HepG2 (cell line): ENCODE results near the gene NEURL1. TPM values are rescaled to one million over a fixed set of nuclear protein-coding genes. Genes with fewer than 3 reads are reported as not detected.

Experiments used
- ATAC-seq: fragments of 200-7000 bp; cut with Tn5 transposase; 3 replicates; pipeline ENCODE4 v1.9.1; 2020; ENCODE audit warnings: mild to moderate bottlenecking, moderate library complexity
- BruUV-seq: library from RNA; stranded (reverse); fragments of 400-500 nt; replicated peaks from 2 replicates; lab custom pipeline; 2021; lab: Mats Ljungman, UMichigan
- CTCF ChIA-PET: fragments of 300-600 bp; formaldehyde crosslinking; extraction: SDS; loops from one replicate; lab custom pipeline; 2021; ENCODE audit warnings: low total read pairs, inconsistent platforms, low intra/inter-chr PET ratio; lab: Yijun Ruan, JAX
- POLR2A ChIA-PET: fragments of 350-600 bp; sonication (Branson Sonifier 250); formaldehyde crosslinking; loops from one replicate; lab custom pipeline; 2020; ENCODE audit warnings: antibody characterized with exemption, inconsistent platforms; lab: Yijun Ruan, JAX
- DNase-seq: peaks from one replicate; pipeline ENCODE4 v3.0.0-alpha.2; 2015; ENCODE audit warnings: low spot score
- FAIRE-seq: peaks from 3 replicates; lab custom pipeline; 2011; peaks lifted over from hg19 to GRCh38; lab: Jason Lieb, UNC
- H2AFZ ChIP-seq: one replicate; pipeline ENCODE4 v1.6.1; 2011; ENCODE audit warnings: low read length, inconsistent platforms
- H3K27ac ChIP-seq: fragments of 300-600 bp; 3 replicates; pipeline ENCODE4 v1.8.0; 2011; ENCODE audit warnings: mixed run types, mild to moderate bottlenecking, mixed read lengths, low read length, inconsistent platforms; ENCODE audit not compliant: insufficient read depth; ENCODE audit errors: extremely low read length
- H3K27me3 ChIP-seq, 2 experiments: fragments of 200-600 bp in 1 of 2; 2 replicates in 1 of 2; 3 replicates in 1 of 2; pipeline versions ENCODE4 v1.6.0 to v1.8.0; 2011; ENCODE audit warnings: low read length in 2 of 2, mild to moderate bottlenecking in 2 of 2, moderate library complexity in 2 of 2, inconsistent platforms in 1 of 2; ENCODE audit not compliant: insufficient read depth in 2 of 2, control insufficient read depth in 1 of 2
- H3K36me3 ChIP-seq, 2 experiments: fragments of 200-600 bp in 1 of 2; replicated peaks in 1 of 2; 2 replicates in 1 of 2; 3 replicates in 1 of 2; pipeline versions ENCODE4 v1.5.1 to v1.8.0; 2011; ENCODE audit warnings: low read length in 2 of 2, inconsistent platforms in 1 of 2; ENCODE audit not compliant: insufficient read depth in 2 of 2, control insufficient read depth in 1 of 2
- H3K4me1 ChIP-seq: 2 replicates; pipeline ENCODE4 v1.5.1; 2012; ENCODE audit warnings: low read length, inconsistent platforms; ENCODE audit not compliant: insufficient read depth
- H3K4me2 ChIP-seq: 2 replicates; pipeline ENCODE4 v1.6.0; 2011; ENCODE audit warnings: low read depth, low read length, inconsistent platforms
- H3K4me3 ChIP-seq, 3 experiments: fragments of 200-600 bp in 1 of 3; sonication (generic), shearing (Covaris generic) in 1 of 3; replicated peaks in 1 of 3; 2 replicates each; pipeline ENCODE4 v1.5.1; 2011 to 2016; ENCODE audit warnings: low read length in 3 of 3, inconsistent platforms in 2 of 3, low read depth in 2 of 3, mild to moderate bottlenecking in 2 of 3, control low read depth in 1 of 3, mixed read lengths in 1 of 3; ENCODE audit not compliant: insufficient read depth in 1 of 3
- H3K79me2 ChIP-seq: one replicate; pipeline ENCODE4 v1.6.1; 2011; ENCODE audit warnings: low read length, inconsistent platforms; ENCODE audit not compliant: insufficient read depth
- H3K9ac ChIP-seq: 2 replicates; pipeline ENCODE4 v1.6.0; 2011; ENCODE audit warnings: mild to moderate bottlenecking, low read depth, low read length, inconsistent platforms; ENCODE audit not compliant: insufficient read depth
- H3K9me3 ChIP-seq: 2 replicates; pipeline ENCODE4 v1.5.1; 2012; ENCODE audit warnings: mild to moderate bottlenecking, low read length
- H4K20me1 ChIP-seq: 2 replicates; pipeline ENCODE4 v1.6.0; 2011; ENCODE audit warnings: inconsistent platforms, mild to moderate bottlenecking, low read length, moderate library complexity; ENCODE audit not compliant: insufficient read depth
- ATRX ChIP-seq: sonication (generic); formaldehyde crosslinking; IDR thresholded peaks from 2 replicates; pipeline ENCODE4 v1.4.0; 2020; ENCODE audit warnings: missing genetic modification reagents, borderline replicate concordance
- CHD2 ChIP-seq: IDR thresholded peaks from 2 replicates; pipeline ENCODE4 v1.6.1; 2011; ENCODE audit warnings: low read depth, low read length, improper control_type of control experiment
- ETV5 ChIP-seq: IDR thresholded peaks from 2 replicates; pipeline ENCODE4 v1.6.1; 2018; ENCODE audit warnings: missing biosample characterization, missing genetic modification reagents, inconsistent platforms, borderline replicate concordance
- GZF1 ChIP-seq: sonication (generic); formaldehyde crosslinking; IDR thresholded peaks from 2 replicates; pipeline ENCODE4 v1.5.1; 2020; ENCODE audit warnings: mild to moderate bottlenecking, missing genetic modification reagents
- HNF4A ChIP-seq: sonication (generic); formaldehyde crosslinking; IDR thresholded peaks from 2 replicates; pipeline ENCODE4 v1.4.0; 2020; ENCODE audit warnings: missing genetic modification reagents
- REPIN1 ChIP-seq: sonication (generic); formaldehyde crosslinking; IDR thresholded peaks from 2 replicates; pipeline ENCODE4 v1.8.0; 2022; ENCODE audit warnings: missing genetic modification reagents, low read depth, mild to moderate bottlenecking, borderline replicate concordance
- THAP11 ChIP-seq: IDR thresholded peaks from 2 replicates; pipeline ENCODE4 v1.6.1; 2016; ENCODE audit warnings: missing biosample characterization, missing genetic modification reagents
- ZNF24 ChIP-seq: fragments of 450-650 bp; IDR thresholded peaks from 2 replicates; pipeline ENCODE4 v1.6.1; 2017; ENCODE audit warnings: antibody characterized with exemption, mild to moderate bottlenecking
- ZNF619 ChIP-seq: sonication (generic); formaldehyde crosslinking; IDR thresholded peaks from 2 replicates; pipeline ENCODE4 v1.4.0; 2020; ENCODE audit warnings: mild to moderate bottlenecking, missing genetic modification reagents
- WGBS: methylation state at CpG from one replicate; pipeline ENCODE4 v1.1.6; 2017; ENCODE audit warnings: low lambda C conversion rate; 5-methylcytosine and 5-hydroxymethylcytosine counted together
- in situ Hi-C: cut with HindIII; loops from 2 replicates; pipeline ENCODE4 v1.10.0; 2017; ENCODE audit warnings: low pct_unique_long_range_greater_than_20kb; ENCODE audit not compliant: extremely low pct_ligation_motif_present
- intact Hi-C: fragments of 100-400 bp; cut with micrococcal nuclease; formaldehyde crosslinking; loops from one replicate; pipeline ENCODE4 v1.10.0; 2022; ENCODE audit not compliant: unreplicated experiment
- polyA plus RNA-seq, 8 experiments: library from polyadenylated mRNA; depleted of rRNA in 3 of 8; stranded (reverse) in 7 of 8; unstranded in 1 of 8; fragments of >200 nt; fragmentation: Illumina TruSeq in 4 of 8; extraction: Trizol in 4 of 8; gene quantifications; 2 replicates each; pipeline versions ENCODE4 v1.2.1 to v1.2.3, GENCODE V29; 2011 to 2016; ENCODE audit warnings: low read depth in 4 of 8, missing spikeins in 1 of 8, mixed read lengths in 1 of 8; ENCODE audit not compliant: insufficient read depth in 1 of 8
- total RNA-seq, 5 experiments: library from RNA; depleted of rRNA; stranded (reverse); fragments of >200 nt; fragmentation: Illumina TruSeq; extraction: Trizol; gene quantifications; 2 replicates each; pipeline ENCODE4 v1.2.3, GENCODE V29; 2016; ENCODE audit warnings: low read depth in 1 of 5
- TF ChIP-seq, protein P1 (sequence below): conservative IDR thresholded peaks from 2 replicates; pipeline ENCODE4 v1.6.1; 2018; ENCODE audit warnings: missing genetic modification reagents
- TF ChIP-seq, protein P2 (sequence below): sonication (generic); formaldehyde crosslinking; IDR thresholded peaks from 2 replicates; pipeline ENCODE4 v1.4.0; 2020; ENCODE audit warnings: missing genetic modification reagents, borderline replicate concordance
- TF ChIP-seq, protein P3 (sequence below): sonication (generic); formaldehyde crosslinking; IDR thresholded peaks from 2 replicates; pipeline ENCODE4 v1.4.0; 2020; ENCODE audit warnings: low read depth, missing genetic modification reagents

NEURL1 gene
- total and polyA plus RNA-seq, 2 of the 13 experiments (the other 11 are each of a cell fraction or from before 2014, with no cell fraction given), result not detected

DNA sequence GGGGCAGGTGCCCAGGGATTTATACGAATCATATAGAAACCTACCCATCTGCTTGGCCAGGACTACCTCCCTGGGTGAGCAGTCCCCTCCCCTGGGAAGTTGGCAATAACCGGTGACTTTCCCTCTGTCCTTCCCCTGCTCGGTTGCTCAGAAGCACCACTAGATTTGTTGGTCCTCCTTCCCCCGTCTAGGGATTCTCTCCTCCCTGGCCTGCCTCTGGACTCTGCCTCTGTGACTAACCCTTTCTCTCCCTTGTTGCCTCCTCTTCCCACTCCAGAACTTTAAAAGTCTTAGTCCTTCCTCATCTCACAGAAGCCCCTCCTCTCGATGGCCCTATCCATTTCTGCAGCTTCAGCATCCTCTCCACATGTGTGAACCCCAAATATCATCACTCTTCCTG is 24.3 kb upstream of the NEURL1 start:
- ATAC-seq (no peak), FAIRE-seq (no peak), DNase-seq (no peak)
- in situ Hi-C loops (no loop called here), intact Hi-C loops (no loop called here)
- POLR2A ChIA-PET, result interaction anchor here (0.9 kb wide), 1 partner anchor 73 kb away, joined by 3 read pairs; the partner anchor contains the start of genes ATP5MK and PDCD11
- no peak overlapping the region for H3K9ac ChIP-seq
- H3K4me2 ChIP-seq, result no peak overlapping the region
- 3% methylated on average over 4 of the region's 5 CpGs for WGBS
- CTCF ChIA-PET, result no interaction called here
- no peaks in the 10 kb centered on the region for H3K9me3 ChIP-seq
- no peak overlapping the region for H3K4me3 ChIP-seq
- H3K27ac ChIP-seq, result no peak overlapping the region
- peaks cover 3 to 41% of the 10 kb centered on the region in 2 experiments; a peak in 3 of 5 replicates for H3K27me3 ChIP-seq
- TF ChIP-seq, protein P1, sequence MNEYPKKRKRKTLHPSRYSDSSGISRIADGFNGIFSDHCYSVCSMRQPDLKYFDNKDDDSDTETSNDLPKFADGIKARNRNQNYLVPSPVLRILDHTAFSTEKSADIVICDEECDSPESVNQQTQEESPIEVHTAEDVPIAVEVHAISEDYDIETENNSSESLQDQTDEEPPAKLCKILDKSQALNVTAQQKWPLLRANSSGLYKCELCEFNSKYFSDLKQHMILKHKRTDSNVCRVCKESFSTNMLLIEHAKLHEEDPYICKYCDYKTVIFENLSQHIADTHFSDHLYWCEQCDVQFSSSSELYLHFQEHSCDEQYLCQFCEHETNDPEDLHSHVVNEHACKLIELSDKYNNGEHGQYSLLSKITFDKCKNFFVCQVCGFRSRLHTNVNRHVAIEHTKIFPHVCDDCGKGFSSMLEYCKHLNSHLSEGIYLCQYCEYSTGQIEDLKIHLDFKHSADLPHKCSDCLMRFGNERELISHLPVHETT (CRISPR knock-in tag), result no peak
- TF ChIP-seq ZNF619 (CRISPR knock-in tag) (no peak), ZNF24 (no peak), ETV5 (CRISPR knock-in tag) (no peak), ATRX (CRISPR knock-in tag) (no peak), GZF1 (CRISPR knock-in tag) (no peak), HNF4A (CRISPR knock-in tag) (no peak), REPIN1 (no peak), THAP11 (CRISPR knock-in tag) (no peak), CHD2 (no peak)
- TF ChIP-seq, protein P2, sequence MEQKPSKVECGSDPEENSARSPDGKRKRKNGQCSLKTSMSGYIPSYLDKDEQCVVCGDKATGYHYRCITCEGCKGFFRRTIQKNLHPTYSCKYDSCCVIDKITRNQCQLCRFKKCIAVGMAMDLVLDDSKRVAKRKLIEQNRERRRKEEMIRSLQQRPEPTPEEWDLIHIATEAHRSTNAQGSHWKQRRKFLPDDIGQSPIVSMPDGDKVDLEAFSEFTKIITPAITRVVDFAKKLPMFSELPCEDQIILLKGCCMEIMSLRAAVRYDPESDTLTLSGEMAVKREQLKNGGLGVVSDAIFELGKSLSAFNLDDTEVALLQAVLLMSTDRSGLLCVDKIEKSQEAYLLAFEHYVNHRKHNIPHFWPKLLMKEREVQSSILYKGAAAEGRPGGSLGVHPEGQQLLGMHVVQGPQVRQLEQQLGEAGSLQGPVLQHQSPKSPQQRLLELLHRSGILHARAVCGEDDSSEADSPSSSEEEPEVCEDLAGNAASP, result no peak
- TF ChIP-seq, protein P3, sequence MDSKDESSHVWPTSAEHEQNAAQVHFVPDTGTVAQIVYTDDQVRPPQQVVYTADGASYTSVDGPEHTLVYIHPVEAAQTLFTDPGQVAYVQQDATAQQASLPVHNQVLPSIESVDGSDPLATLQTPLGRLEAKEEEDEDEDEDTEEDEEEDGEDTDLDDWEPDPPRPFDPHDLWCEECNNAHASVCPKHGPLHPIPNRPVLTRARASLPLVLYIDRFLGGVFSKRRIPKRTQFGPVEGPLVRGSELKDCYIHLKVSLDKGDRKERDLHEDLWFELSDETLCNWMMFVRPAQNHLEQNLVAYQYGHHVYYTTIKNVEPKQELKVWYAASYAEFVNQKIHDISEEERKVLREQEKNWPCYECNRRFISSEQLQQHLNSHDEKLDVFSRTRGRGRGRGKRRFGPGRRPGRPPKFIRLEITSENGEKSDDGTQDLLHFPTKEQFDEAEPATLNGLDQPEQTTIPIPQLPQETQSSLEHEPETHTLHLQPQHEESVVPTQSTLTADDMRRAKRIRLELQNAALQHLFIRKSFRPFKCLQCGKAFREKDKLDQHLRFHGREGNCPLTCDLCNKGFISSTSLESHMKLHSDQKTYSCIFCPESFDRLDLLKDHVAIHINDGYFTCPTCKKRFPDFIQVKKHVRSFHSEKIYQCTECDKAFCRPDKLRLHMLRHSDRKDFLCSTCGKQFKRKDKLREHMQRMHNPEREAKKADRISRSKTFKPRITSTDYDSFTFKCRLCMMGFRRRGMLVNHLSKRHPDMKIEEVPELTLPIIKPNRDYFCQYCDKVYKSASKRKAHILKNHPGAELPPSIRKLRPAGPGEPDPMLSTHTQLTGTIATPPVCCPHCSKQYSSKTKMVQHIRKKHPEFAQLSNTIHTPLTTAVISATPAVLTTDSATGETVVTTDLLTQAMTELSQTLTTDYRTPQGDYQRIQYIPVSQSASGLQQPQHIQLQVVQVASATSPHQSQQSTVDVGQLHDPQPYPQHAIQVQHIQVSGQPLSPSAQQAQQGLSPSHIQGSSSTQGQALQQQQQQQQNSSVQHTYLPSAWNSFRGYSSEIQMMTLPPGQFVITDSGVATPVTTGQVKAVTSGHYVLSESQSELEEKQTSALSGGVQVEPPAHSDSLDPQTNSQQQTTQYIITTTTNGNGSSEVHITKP (CRISPR knock-in tag), result no peak
- no peaks in the 10 kb centered on the region for H4K20me1 ChIP-seq
- no peaks in the 10 kb centered on the region for H3K79me2 ChIP-seq
- no TSS peak for BruUV-seq
- no peaks in the 10 kb centered on the region for H3K36me3 ChIP-seq
- H2AFZ ChIP-seq, result no peak overlapping the region
- H3K4me1 ChIP-seq, result peaks cover 18% of the 10 kb centered on the region
